Measurements from ENCODE around the gene SH3BP4.

DNA sequence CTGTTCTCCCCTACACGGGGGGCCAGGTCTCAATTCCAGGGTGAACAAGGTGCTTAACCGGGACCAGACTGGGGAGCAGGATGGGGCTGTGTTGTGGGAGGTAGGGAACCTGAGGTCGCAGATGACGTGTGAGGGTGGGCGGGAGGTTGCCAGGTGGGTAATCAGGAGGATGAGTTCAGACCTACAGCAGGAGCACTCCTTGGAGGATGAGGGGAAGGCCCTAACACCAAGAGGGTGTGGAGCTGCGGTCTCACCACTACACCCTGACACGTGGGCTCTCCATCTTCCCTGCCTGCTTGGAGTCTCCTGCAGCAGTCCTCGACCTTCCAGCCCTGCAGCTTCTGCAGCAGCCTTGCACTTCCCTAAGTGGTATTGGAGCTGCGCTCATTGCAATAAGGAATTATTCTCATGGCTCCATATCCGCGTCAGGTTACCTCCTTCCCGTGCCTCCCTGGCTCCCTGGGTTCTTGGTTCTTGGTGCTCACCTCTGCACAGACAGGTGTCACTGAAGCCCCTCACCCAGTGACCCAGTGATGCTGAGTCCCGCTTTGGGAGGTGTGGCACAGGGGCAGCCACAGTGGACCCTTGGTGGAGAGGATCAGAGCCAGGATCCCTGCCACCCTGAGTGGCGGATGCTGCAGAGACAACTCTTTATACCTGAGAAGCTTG is 15.5 kb downstream of the SH3BP4 start:
- TF ChIP-seq, protein P1, sequence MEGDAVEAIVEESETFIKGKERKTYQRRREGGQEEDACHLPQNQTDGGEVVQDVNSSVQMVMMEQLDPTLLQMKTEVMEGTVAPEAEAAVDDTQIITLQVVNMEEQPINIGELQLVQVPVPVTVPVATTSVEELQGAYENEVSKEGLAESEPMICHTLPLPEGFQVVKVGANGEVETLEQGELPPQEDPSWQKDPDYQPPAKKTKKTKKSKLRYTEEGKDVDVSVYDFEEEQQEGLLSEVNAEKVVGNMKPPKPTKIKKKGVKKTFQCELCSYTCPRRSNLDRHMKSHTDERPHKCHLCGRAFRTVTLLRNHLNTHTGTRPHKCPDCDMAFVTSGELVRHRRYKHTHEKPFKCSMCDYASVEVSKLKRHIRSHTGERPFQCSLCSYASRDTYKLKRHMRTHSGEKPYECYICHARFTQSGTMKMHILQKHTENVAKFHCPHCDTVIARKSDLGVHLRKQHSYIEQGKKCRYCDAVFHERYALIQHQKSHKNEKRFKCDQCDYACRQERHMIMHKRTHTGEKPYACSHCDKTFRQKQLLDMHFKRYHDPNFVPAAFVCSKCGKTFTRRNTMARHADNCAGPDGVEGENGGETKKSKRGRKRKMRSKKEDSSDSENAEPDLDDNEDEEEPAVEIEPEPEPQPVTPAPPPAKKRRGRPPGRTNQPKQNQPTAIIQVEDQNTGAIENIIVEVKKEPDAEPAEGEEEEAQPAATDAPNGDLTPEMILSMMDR (IDR thresholded peaks at IDR 0.05; ENCODE audit: low read depth, low read length): no peak
- no peak for TF ChIP-seq EZH2phosphoT487 (IDR thresholded peaks at IDR 0.05; ENCODE audit: low read depth)
